Pancreas (tissue), 10 donors: ENCODE results near the gene CRACR2B. TPM values are rescaled to one million over a fixed set of nuclear protein-coding genes. Genes with fewer than 3 reads are reported as not detected.

Experiments used
- ATAC-seq, 4 donors: fragments of 200-7000 bp; cut with Tn5 transposase; one replicate each; pipeline versions ENCODE4 v1.8.0 to v1.9.1; 2020; ENCODE audit warnings: mild to moderate bottlenecking in 4 of 4, moderate library complexity in 4 of 4
- DNase-seq, 6 donors: peaks; one replicate each; pipeline ENCODE4 v3.0.0-alpha.2; 2020
- FAIRE-seq: peaks from 2 replicates; lab custom pipeline; 2012; peaks lifted over from hg19 to GRCh38; lab: Jason Lieb, UNC
- H3K27ac ChIP-seq, 4 donors: fragments of 200-600 bp; sonication (generic); 1 replicate in 3 of 4; 2 replicates in 1 of 4; pipeline versions ENCODE4 v1.5.0 to v1.8.0; 2020
- H3K27me3 ChIP-seq, 4 donors: fragments of 200-600 bp; one replicate each; pipeline ENCODE4 v1.8.0; 2021
- H3K36me3 ChIP-seq, 3 donors: fragments of 200-600 bp; sonication (generic) in 1 of 3; one replicate each; pipeline versions ENCODE4 v1.5.0 to v1.8.0; 2020 to 2021
- H3K4me1 ChIP-seq, 3 donors: fragments of 200-600 bp; one replicate each; pipeline ENCODE4 v1.8.0; 2021
- H3K4me3 ChIP-seq, 4 donors: fragments of 200-600 bp; sonication (generic) in 2 of 4; one replicate each; pipeline versions ENCODE4 v1.5.0 to v1.8.0; 2020 to 2021
- H3K9me3 ChIP-seq, 4 donors: fragments of 200-600 bp; one replicate each; pipeline ENCODE4 v1.8.0; 2021
- WGBS, 2 donors: extraction: QIAGEN DNeasy Blood & Tissue Kit; methylation state at CpG; one replicate each; pipeline ENCODE4 v1.1.7; 2013; 5-methylcytosine and 5-hydroxymethylcytosine counted together
- intact Hi-C, 3 donors: fragments of 100-400 bp; cut with DNase I; formaldehyde crosslinking; loops; one replicate each; pipeline versions ENCODE4 v1.11.1 to v1.14.2; 2022
- polyA plus RNA-seq, 2 donors: library from polyadenylated mRNA; stranded (reverse); fragments of 200-250 nt; gene quantifications; one replicate each; pipeline ENCODE4 v1.2.3, GENCODE V29; 2013
- total RNA-seq, 6 donors: library from RNA; stranded (reverse); fragmentation: NEBNext Ultra II Directional in 4 of 6; extraction: Animal tissue kit (Norgen Biotek cat#: 25700) in 4 of 6; gene quantifications; one replicate each; pipeline versions ENCODE4 v1.2.1 to v1.2.4, GENCODE V29; 2021 to 2023
- TF ChIP-seq, protein P1 (sequence below), 4 donors: fragments of 200-600 bp; sonication (generic) in 3 of 4; IDR thresholded peaks; one replicate each; pipeline versions ENCODE4 v1.5.0 to v1.8.0; 2021; ENCODE audit warnings: antibody characterized with exemption in 4 of 4
- donor health status: healthy with polysubstance abuse.
- donor health status: DM: no; HTN: no; CAD: no; lungs with moderate emphysema.
- donor health status: DM: no; HTN: no; CAD: no.
- donor health status: control.
- donor health status: control.
- donor health status: Bipolar disorder and iron deficiency.
- donor health status: DM: yes; HTN: yes; CAD: no.
- donor health status: DM: no; HTN: no; CAD: no.
- donor health status: DM: no; HTN: no; CAD: no.
- donor health status: DM: yes; HTN: yes; CAD: no.

The CRACR2B gene
- total and polyA plus RNA-seq, 8 donors = 60.6 to 378 (median 125) TPM

DNA sequence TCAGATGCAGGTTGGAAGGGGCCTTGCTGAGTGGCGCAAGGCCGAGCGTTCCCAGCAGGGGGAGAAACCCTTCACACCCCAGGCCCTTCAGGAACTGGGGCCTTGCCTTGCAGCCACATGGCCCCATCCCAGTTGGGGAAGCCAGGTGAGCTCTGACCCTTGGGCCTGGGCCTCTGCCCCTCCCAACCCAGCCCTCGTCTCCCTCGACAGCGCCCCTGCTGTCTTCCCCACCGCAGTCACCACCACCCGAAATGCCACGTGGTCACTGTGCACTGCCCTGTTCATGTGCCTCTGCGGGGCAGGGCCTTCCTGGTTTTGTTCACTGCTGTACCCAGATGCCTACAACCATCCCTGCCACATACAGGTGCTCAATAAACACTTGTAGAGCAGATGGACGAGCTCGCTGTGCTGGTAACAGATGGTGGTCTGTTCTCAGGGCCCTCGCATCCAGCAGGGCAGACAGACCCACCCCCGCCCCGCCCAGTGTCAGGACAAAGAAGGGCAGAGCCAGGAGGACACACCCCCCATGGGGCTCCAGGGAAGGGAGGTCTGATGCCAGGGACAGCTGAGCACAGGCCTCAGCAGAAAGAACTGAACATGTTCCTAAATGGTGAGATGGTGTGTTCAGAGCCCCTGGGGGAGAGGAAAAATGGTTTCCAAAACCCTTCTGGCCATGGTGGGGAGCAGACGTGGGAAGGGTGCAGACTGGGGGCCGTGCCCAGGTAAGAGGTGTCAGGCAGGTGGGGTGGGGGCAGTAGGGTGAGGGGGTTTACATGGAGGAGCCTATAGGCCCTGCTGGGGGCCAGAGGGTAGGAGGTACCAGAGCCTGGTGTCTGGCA lies 10.9 kb downstream of the CRACR2B start:
- peaks cover 0 to 25% (median 21%) of the 10 kb centered on the region in 3 donors for H3K4me1 ChIP-seq
- no peak overlapping the region for H3K27ac ChIP-seq
- H3K9me3 ChIP-seq = no peaks in the 10 kb centered on the region
- peaks cover 0 to 45% (median 21%) of the 10 kb centered on the region in 3 donors for H3K36me3 ChIP-seq
- TF ChIP-seq, protein P1, sequence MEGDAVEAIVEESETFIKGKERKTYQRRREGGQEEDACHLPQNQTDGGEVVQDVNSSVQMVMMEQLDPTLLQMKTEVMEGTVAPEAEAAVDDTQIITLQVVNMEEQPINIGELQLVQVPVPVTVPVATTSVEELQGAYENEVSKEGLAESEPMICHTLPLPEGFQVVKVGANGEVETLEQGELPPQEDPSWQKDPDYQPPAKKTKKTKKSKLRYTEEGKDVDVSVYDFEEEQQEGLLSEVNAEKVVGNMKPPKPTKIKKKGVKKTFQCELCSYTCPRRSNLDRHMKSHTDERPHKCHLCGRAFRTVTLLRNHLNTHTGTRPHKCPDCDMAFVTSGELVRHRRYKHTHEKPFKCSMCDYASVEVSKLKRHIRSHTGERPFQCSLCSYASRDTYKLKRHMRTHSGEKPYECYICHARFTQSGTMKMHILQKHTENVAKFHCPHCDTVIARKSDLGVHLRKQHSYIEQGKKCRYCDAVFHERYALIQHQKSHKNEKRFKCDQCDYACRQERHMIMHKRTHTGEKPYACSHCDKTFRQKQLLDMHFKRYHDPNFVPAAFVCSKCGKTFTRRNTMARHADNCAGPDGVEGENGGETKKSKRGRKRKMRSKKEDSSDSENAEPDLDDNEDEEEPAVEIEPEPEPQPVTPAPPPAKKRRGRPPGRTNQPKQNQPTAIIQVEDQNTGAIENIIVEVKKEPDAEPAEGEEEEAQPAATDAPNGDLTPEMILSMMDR (IDR thresholded peaks at IDR 0.05) = no peak
- no peak for FAIRE-seq
- no peak overlapping the region for H3K4me3 ChIP-seq
- intact Hi-C loops = no loop called here
- ATAC-seq = no peak
- DNase-seq = peak in 2 of 6 donors; percentile 68 to 74
- 42% methylated on average over 17 of the region's 17 CpGs for WGBS, 2 donors
- H3K27me3 ChIP-seq = no peaks in the 10 kb centered on the region

DNA sequence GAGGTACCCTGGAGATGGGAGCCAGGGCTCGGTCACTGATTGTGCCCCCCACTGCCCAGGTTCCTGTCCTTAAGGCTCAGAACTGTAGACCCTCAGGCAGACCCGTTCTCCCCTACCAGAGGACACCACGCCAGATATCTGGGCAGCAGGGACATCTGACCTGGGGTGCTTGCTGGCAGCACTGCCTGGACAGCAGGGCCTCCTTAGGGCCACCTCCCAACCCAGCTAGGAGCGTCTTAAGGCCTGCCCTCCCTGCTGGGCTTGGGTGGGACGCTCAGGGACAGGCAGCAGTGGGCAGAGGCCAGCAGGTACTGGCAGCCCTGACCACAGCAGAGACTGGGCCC lies 11.5 kb downstream of the CRACR2B start:
- 84 to 91% methylated on average over 3 to 5 of the region's 5 CpGs for WGBS, 2 donors
- H3K9me3 ChIP-seq = no peaks in the 10 kb centered on the region
- peaks cover 4 to 31% (median 27%) of the 10 kb centered on the region in 3 donors for H3K4me1 ChIP-seq
- no peak overlapping the region for H3K4me3 ChIP-seq
- intact Hi-C loops = no loop called here
- H3K36me3 ChIP-seq = peaks cover 0 to 45% (median 21%) of the 10 kb centered on the region in 3 donors
- FAIRE-seq = no peak
- no peak overlapping the region for H3K27ac ChIP-seq
- TF ChIP-seq, protein P1 (IDR thresholded peaks at IDR 0.05) = no peak
- peak in 1 of 6 donors; percentile 33 for DNase-seq
- ATAC-seq = no peak
- no peaks in the 10 kb centered on the region for H3K27me3 ChIP-seq

DNA sequence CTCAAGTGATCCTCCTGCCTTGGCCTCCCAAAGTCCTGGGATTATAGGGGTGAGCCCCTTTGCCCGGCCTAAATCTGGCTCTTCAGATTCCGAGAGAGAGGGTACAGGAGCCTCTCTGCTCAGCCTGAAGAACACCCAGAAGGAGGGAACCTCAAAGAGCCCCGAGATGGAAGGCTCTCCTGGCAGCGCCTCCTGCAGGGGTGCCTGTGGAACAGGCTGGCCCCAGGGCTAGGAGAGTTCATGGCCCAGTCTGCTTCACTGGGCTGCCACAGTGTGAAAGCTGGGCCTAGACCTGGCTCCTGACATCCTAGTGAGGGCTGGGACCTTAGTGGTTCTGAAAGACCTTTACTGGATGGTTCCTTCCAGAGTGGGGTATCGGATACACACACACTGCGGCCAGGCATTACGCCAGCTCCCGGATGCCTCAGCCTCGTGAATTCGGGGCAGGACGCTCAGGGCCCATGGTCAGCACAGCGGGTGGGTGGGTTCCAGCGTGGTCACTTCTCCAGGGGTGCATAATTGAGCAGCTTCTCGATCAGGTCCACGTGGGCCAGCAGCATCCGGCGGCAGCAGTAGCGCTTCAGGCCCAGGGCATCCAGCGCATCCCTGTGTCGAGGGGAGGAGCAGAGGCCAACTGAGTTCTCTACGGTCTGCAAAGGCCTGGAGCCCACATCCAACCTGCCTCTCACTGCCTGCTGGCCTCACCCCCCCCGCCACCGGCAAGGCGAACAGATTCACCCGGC lies 12.3 kb downstream of the CRACR2B start:
- H3K27ac ChIP-seq = no peak overlapping the region
- peaks cover 0 to 45% (median 21%) of the 10 kb centered on the region in 3 donors for H3K36me3 ChIP-seq
- H3K4me3 ChIP-seq = peak overlapping the region in 2 of 4 donors; percentile 77 to 92
- no peaks in the 10 kb centered on the region for H3K9me3 ChIP-seq
- DNase-seq (peak in 1 of 6 donors; percentile 49), ATAC-seq (no peak), FAIRE-seq (no peak)
- TF ChIP-seq, protein P1 (IDR thresholded peaks at IDR 0.05) = no peak
- WGBS, 2 donors = 54 to 66% methylated on average over 25 of the region's 25 CpGs
- peaks cover 4 to 31% (median 30%) of the 10 kb centered on the region in 3 donors for H3K4me1 ChIP-seq
- intact Hi-C loops = no loop called here
- no peaks in the 10 kb centered on the region for H3K27me3 ChIP-seq

DNA sequence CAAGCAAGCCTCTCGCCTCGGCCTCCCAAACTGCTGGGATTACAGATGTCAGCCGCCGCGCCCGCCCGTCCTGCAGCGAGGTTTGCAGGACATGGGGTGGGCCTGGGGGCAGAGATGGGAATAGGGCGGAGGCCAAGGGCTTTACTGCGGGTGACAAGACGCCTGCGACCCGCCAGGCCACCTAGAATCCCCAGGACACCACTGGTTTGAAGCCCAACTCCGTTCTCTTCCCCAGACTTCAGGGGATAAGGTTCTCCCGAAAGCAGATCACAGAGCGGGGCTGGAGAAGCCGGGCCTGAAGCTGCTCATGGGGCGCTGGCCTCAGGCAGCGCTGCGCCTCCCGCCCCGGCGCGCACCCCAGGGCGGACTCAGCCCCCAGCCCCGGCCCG lies 14.3 kb downstream of the CRACR2B start:
- intact Hi-C loops = no loop called here
- 0 to 1% methylated on average over 27 of the region's 27 CpGs for WGBS, 2 donors
- Histone ChIP-seq H3K4me3 (peak overlapping the region; percentile 69 to 92 (median 79)), H3K4me1 (peaks cover 4 to 28% (median 25%) of the 10 kb centered on the region in 3 donors), H3K9me3 (no peaks in the 10 kb centered on the region), H3K36me3 (peaks cover 0 to 36% (median 21%) of the 10 kb centered on the region in 3 donors), H3K27me3 (no peaks in the 10 kb centered on the region), H3K27ac (peak overlapping the region; percentile 83 to 93 (median 92))
- peak; percentile 5 to 14 (median 7) for ATAC-seq
- DNase-seq = peak in 1 of 6 donors; percentile 55
- TF ChIP-seq, protein P1 (IDR thresholded peaks at IDR 0.05) = no peak
- no peak for FAIRE-seq
